HG02840 (cell line): ENCODE measurements around the gene RFX4.
A peak's percentile ranks its signal among the peaks of the same experiment; 100 is the strongest.

Experiments used
- ATAC-seq: cut with Tn5 transposase; IDR thresholded peaks from one replicate; pipeline ENCODE4 v1.9.1; 2021; ENCODE audit warnings: mild to moderate bottlenecking, moderate library complexity, moderate number of reproducible peaks; ENCODE audit not compliant: unreplicated experiment, low FRiP score

The RFX4 gene

GRCh38 chr12:106758349-106759110 is 175.7 kb downstream of the RFX4 start:
- no peak for ATAC-seq

GRCh38 chr12:106759526-106760183 is 176.9 kb downstream of the RFX4 start:
- peak; percentile 27 for ATAC-seq

- peak; percentile 97 for ATAC-seq
Measured at GRCh38 chr12:106760184-106760531, 177.4 kb downstream of the RFX4 start.

GRCh38 chr12:106764220-106764619 is 181.4 kb downstream of the RFX4 start:
- no peak for ATAC-seq

GRCh38 chr12:106764738-106765137 is 181.9 kb downstream of the RFX4 start:
- no peak for ATAC-seq

- no peak for ATAC-seq
Measured at GRCh38 chr12:106766393-106766826, 183.6 kb downstream of the RFX4 start.

- no peak for ATAC-seq
Measured at GRCh38 chr12:106767206-106767605, 184.4 kb downstream of the RFX4 start.

GRCh38 chr12:106767954-106768822 is 185.4 kb downstream of the RFX4 start:
- ATAC-seq = no peak

- ATAC-seq = no peak
Measured at GRCh38 chr12:106769078-106769477, 186.3 kb downstream of the RFX4 start.

- ATAC-seq = no peak
Measured at GRCh38 chr12:106769546-106769945, 186.7 kb downstream of the RFX4 start.

- no peak for ATAC-seq
Measured at GRCh38 chr12:106771425-106771824, 188.6 kb downstream of the RFX4 start.

GRCh38 chr12:106773286-106774004 is 190.6 kb downstream of the RFX4 start:
- ATAC-seq = no peak

GRCh38 chr12:106774005-106774807 is 191.4 kb downstream of the RFX4 start, which contains the start of gene RIC8B:
Gene RIC8B (plus strand): TSS chr12:106774682. CDS start chr12:106774746, 64 bp downstream.
- ATAC-seq = peak; percentile 91

GRCh38 chr12:106774808-106775524 is 192.2 kb downstream of the RFX4 start:
- peak; percentile 6 for ATAC-seq

- ATAC-seq = no peak
Measured at GRCh38 chr12:106776897-106777296, 194.1 kb downstream of the RFX4 start.

- ATAC-seq = no peak
Measured at GRCh38 chr12:106780010-106780631, 197.3 kb downstream of the RFX4 start.

- ATAC-seq = no peak
Measured at GRCh38 chr12:106782619-106783018, 199.8 kb downstream of the RFX4 start.

GRCh38 chr12:106783515-106783914 is 200.7 kb downstream of the RFX4 start:
- no peak for ATAC-seq
